ENCODE results near the gene DCTN1.
A peak's percentile ranks its signal among the peaks of the same experiment; 100 is the strongest.

The DCTN1 gene

GRCh38 chr2:74313497-74313896, 66.6 kb downstream of the DCTN1 start:
- DNase-seq (ENCODE audit: insufficient read length) (no peak), FAIRE-seq (peak; percentile 5)
- TF ChIP-seq TAF1 (IDR thresholded peaks at IDR 0.05; ENCODE audit: borderline replicate concordance, low read depth, low read length) = no peak
- TF ChIP-seq POLR2A (IDR thresholded peaks at IDR 0.05; ENCODE audit: low read depth, low read length) = no peak
- no peak for TF ChIP-seq POLR2AphosphoS5 (IDR thresholded peaks at IDR 0.05; ENCODE audit: low read depth, low read length)

GRCh38 chr2:74312913-74313312, 67.2 kb downstream of the DCTN1 start:
- DNase-seq (ENCODE audit: insufficient read length) (no peak), FAIRE-seq (no peak)
- TF ChIP-seq POLR2AphosphoS5 (IDR thresholded peaks at IDR 0.05; ENCODE audit: low read depth, low read length) (no peak), POLR2A (IDR thresholded peaks at IDR 0.05; ENCODE audit: low read depth, low read length) (no peak), TAF1 (IDR thresholded peaks at IDR 0.05; ENCODE audit: borderline replicate concordance, low read depth, low read length) (no peak)
